GM19468 (cell line): ENCODE measurements around the gene GPATCH1.

Experiments used
- ATAC-seq: cut with Tn5 transposase; IDR thresholded peaks from one replicate; pipeline ENCODE4 v1.9.1; 2021; ENCODE audit warnings: mild to moderate bottlenecking, moderate library complexity, moderate number of reproducible peaks; ENCODE audit not compliant: unreplicated experiment; ENCODE audit errors: extremely low read depth

The GPATCH1 gene

DNA sequence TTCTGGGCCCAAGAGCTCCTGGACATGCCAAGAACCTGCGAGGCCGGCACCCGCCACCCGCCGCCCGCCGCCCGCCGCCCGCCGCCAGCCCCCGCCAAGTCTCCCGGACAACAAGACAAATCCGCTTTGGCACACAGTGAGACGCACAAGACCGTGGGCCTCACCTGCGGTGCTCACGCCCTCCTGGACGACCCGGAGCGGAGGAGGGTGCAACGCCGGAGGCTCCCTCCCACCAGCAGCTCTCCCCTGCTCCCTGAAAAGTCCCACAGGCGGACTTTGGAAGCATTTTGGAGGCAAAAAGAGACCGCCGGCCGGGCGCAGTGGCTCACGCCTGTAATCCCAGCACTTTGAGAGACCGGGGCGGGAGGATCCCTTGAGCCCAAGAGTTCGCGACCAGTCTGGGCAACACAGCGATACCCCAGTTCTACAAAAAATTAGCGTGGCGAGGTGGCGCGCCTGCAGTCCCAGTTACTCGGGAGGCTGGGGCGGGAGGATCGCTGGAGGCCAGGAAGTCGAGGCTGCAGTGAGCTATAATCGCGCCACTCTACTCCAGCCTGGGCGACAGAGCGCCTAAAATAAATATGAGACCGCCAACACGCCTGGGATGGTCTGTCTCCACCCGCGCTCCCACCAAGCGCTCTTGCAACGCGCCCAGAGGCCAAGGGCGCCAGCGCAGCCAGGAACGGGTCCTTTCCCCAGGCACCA lies 17.1 kb upstream of the GPATCH1 start:
- no peak for ATAC-seq

DNA sequence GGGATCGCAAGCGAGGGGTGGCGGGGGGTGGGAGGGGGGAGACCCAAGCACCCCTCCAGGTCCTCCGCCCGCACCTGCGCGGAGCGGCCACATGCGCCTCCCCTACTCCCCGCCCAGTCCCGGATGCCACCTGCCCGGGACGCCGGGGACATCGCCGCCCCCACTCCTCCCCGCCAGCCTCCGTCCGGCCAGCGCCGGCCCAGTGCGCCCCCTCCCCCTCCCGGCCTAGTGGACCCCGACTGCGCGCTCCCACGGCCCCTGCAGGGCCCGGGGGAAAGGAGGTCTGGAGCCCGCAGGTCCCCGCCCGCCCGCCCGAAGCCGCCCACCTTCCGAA lies 16.6 kb upstream of the GPATCH1 start:
- no peak for ATAC-seq

DNA sequence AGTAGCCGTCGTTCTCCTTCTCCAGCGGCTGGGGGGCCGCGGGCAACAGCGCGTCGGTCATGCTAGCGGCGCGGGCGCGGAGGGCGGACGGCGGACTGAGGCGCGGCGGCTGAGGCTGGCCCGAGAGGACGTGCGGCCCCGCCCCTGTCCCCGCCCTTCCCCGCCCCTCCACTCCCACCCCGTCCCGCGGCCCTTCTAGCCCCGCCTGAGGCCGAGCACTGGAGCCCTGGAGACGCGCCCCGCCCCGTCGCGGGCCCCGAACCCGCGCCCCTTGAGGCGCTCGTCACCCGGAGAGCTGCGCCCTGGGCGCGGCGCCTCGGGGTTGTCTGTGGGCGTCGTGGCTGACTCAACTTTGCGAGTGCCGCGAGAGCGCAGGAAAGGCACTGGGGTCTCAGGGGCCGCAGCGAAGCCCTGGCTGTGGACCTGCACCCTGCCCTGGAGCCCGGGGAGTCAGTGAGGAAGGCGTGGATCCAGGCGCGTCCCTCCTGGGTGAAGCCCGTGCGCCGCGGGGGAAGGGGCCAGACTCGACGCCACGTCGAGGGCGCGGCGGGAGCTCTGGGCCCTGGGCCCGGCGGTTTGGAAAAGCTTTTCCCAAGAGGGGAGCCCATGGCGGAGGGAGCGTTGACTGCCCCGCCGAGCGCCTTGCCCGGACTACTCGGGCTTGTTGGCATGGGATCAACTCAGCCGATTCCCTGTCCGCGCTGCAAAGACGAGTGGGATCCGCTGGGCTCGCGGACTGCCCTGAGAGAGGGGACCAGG lies 16.0 kb upstream of the GPATCH1 start, which contains the start of gene RHPN2:
Gene RHPN2 (minus strand): TSS at position 97 of the 759 bp plus-strand sequence. CDS start 36 bp downstream, at position 61.
- no peak for ATAC-seq

DNA sequence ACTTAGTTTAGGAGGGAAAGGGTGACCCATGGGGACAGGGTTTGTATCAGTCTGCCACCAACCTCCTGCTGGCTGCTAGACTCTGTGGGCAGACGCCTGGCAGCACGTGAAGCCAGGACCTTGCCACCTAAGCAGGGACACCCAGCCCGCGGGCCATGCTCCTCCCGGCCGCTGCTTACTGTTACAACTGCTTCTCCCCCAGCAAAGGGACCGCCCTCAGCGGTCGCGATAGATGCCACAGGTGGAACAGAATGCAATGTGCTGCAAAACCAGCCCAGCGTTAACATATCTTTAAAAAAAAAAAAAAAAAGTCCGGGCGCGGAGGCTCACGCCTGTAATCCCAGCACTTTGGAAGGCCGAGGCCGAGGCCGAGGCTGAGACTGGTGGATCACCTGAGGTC lies 14.4 kb upstream of the GPATCH1 start:
- no peak for ATAC-seq

DNA sequence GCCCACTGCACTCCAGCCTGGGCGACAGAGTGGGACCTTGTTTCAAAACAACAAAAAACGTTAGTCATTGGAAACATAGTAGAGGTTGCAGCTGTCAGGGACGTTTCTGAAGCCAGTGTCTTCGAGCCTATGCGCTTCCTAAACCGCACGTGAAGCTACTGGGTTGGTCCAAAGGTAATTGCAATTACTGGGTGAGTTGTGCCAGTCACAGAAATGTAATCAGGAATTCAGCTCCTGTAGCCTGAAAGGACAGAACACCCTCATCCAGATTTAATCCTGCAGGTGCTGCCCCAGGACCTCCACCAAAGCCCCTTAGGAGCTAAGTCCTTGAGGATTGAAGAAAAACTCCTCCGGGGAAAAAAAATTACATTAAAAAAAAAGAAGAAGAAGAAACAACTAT lies 13.9 kb upstream of the GPATCH1 start:
- ATAC-seq = no peak

DNA sequence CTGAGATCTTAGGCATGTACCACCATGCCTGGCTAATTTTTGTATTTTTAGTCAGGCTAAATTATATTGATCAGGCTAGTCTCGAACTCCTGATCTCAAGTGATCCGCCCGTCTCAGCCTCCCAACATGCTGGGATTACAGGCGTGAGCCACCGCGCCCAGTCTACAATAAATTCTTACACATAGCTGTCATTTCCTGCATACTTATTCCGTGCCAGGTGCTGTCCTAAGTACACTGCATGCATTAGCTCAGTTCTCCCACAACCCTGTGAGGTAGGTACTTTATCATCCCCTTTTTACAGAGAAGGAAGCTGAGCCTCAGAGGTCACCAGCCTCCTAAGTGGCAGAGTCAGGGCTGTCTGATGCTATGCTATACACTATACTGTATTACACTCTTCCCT lies 9.1 kb upstream of the GPATCH1 start:
- no peak for ATAC-seq

DNA sequence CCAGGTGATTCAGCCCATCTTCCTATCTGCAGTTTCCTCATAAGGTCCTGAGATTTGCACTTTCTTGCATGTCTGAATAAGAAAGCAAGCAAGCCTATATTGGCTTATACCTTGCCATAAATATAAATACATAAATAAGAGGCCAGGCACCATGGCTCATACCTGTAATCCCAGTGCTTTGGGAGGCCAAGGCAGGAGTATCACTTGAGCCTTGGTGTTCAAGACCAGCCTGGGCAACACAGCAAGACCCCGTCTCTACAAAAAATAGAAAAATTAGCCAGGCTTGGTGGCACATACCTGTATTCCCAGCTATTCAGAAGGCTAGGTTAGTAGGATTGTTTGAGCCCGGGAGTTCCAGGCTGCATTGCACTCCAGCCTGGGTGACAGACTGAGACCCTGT lies 5.5 kb upstream of the GPATCH1 start:
- ATAC-seq = no peak

DNA sequence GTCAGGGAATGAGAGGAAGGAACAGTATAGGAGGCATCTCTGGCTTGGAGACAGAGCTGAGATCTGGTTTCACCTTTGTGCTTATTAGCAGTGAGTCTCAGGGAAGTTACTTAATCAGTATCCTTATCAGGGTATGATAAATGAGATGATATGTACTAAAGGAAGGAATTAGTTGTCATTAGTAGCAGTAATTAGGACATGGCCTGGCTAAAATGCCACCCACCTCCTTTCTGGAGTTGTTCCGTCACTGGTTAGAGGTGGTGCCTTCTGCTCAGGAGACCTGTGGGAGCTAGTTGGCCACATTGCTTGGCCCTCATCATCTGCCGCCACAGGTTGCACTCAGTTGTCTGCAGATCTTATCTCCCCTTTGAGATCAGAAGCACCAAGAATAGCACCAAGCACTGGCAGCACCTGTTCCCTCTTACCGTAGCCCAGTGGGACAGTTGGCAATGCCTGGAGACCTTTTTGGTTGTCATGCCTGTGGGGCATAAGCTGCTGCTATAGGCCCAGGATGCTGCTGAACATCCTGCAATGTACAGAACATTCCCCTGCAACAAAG lies 4.7 kb downstream of the GPATCH1 start:
- ATAC-seq = no peak

DNA sequence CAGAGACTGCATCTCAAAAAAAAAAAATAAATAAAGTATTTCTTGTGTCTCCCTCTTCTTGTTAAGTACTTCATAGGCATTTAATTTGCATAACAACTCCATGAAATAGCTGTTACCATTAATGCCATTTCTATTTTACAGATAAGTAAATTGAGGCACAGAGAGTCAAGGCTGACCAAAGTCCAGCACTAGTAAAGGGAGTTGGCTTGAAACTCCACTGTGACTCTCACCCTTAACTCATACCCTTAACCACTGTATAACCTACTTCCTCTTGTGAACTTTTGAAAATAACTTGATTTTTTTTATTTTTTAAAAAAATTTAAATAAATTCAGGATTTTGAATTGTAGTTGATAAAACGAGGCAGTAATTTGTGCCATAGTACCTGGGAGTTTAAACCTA lies 6.0 kb downstream of the GPATCH1 start:
- no peak for ATAC-seq

DNA sequence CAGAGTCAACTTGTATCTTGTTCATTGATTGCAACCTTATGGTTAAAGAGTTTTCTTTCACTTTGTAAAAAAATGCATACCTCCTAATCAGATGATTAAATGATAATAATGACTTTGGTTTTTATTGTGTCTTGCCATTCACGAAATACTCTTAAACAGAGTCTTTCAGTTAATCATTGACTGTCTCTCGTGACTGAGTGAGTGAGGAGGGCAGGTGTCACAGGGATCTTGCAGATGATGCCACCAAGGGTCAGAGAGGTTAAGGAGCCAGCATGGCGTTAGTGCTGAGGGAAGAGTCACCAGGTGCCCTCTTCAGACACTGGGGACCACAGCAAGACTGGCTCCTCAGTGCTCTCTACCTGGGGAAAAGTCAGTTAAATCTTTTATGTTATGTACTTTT lies 8.0 kb downstream of the GPATCH1 start:
- ATAC-seq = no peak

DNA sequence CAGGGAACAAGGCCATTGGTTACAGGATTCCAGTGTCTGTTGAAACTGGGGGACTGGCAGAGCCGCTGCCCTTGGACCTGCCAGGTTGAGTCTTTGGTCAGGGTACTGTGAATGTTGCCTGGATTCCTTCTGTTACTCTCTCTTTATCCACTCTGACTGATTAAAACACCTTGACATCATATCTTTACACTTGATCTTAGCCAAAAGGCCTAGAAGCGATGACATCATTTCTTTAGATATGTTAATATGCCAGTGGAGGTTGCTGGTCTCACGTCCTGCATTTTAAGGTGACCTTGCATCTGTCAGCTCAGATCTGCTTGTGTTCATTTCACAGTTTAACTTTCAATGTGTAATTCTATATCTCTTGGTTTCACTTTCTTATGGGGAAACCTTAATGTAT lies 9.2 kb downstream of the GPATCH1 start:
- no peak for ATAC-seq

DNA sequence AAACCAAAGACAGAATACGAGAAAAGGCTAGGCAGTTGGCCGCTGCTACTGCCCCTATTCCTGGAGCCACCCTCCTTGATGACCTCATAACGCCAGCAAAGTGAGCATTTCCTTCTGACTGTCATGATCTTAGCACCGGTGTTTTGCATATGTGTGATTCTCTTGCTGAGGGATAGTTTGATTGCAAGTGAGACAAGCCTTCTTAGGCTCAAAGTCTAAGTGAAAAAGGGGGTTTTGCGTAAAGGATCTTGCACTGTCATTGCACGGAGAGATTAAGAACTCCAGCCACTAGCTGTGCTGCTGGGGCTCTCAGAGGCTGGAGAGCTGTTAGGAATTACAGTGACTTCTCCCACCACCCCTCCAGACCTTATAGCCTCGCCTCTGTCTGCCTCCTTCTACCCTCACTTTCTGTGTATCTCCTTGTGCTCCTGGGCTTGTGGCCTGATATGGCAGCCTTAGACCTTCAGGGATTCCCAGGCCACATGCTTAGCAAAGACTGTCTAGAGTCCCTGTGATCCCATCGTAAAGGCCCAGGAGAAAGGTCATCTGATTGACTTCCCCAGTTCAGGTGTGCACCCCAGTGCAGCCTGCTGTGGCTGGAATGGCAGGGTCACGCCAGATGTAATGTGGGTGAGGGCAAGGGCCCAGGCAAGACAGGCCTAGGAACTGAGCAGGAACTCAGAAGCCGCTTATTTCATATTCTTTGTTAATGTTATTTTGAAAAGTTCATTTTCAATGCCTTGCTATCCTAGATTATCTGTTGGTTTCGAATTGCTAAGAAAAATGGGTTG lies 12.6 kb downstream of the GPATCH1 start:
- no peak for ATAC-seq

DNA sequence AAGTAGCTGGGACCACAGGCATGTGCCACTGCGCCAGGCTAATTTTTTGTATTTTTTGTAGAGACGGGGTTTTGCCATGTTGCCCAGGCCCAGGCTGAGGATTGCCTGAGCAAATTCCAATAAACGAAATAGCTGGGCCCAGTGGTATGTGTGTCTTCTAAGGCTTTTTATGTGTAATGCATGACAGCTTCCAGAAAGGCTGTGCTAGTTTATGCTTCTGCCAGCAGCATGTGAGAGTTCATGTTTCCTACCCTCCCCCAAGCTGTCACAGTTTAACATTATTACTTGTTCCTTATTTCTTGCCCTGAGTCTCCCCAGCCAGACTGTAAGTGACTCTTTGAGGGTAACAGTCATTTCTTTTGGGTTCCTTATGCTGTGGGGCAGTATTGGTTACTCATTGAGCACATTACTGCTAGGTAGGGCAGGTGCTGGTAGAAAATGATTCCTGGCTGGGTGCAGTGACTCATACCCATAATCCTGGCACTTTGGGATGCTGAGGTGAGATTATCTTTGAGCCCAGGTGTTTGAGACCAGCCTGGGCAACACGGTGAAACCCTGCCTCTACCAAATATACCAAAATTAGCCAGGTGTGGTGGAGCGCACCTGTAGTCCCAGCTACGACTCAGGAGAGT lies 13.6 kb downstream of the GPATCH1 start:
- no peak for ATAC-seq

DNA sequence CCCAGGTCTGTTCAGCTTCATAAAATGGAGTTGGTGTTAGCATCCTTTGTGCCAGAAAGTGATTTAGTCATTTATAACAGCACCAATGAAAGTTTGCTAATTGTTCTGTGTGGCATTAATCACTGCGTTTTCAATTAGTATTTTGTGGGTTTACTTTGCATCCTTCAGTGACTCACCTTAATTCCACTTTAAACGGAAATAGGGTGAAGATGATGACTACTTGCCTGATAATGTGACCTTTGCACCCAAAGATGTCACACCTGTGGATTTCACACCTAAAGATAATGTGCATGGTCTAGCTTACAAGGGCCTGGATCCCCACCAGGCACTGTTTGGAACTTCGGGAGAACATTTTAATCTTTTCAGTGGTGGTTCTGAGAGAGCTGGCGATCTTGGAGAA lies 15.0 kb downstream of the GPATCH1 start:
- no peak for ATAC-seq

DNA sequence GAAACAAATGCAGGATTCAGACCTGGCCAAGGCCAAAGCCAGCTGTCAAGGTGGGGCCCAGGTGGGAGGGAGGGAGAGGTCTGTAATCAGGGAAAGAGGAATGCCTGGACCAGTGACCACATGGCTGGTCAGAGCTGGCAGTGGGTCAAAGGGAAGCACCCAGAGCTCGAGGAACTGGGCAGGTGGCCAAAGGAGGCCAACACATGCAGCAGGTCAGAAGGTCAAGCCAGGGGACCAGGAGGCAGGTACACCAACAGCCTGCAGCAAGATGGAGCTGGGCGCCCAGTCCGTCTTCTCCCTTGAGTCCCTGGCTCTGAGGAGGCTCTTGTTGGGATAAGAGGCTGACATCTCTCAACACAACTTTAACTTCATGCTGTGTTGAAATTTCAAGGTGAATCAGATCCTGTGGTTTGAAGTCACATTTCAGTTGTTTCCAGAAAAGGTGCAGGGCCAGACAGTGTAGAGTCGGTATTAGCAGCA lies 17.1 kb downstream of the GPATCH1 start:
- no peak for ATAC-seq

DNA sequence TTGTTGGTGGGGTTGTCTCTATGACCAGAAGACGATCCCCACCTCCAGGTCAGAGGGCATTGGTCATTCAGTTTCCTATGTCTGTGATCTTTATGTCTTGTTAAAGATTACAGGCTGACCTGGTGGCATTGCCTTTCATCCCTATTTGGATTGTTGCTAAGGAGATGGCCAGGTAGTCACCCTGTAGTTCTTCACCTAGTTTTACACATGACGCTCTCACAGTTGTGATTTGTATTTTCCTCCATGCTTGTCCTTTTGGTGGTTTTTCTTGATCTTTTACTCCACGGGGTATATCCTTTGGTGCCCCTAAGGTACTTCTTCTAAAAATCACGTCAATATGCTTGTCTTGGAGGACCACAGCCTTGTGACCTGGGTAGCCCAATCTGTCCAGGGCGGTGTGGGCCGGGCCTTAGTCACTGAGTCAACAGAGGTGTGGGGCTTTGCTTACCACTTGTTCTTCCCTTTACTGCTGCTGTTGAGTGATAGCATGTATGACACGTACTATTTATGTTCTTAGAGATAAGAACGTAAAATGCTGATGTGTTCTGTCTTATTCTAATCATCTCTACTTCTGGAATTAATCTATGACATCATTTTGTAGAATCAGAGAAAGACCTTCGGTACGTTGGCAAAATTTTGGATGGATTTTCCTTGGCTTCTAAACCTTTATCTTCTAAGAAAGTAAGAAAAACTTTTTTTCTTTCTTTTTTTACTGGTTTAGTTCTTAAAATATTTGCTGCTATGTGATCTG lies 20.1 kb downstream of the GPATCH1 start:
- ATAC-seq = no peak

DNA sequence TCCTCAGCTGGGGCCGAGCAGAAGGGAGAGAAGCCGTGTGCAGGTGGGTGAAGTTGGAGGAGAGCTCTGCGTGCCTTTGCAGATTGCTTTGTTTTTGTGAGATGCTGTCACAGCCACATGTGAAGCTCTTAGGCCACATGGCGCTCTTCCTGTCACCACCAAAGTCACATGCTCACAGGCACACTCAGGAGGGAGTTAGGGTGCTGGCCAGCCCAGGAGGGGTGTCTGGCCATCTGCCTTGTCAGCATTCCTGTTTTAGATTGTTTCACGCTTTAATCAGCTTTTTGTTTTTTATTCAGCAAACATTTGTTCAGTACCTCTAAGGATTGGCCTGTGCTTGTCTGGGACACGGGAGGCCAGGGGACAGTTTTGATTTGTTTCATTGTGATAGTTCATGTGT lies 21.9 kb downstream of the GPATCH1 start:
- ATAC-seq = no peak

DNA sequence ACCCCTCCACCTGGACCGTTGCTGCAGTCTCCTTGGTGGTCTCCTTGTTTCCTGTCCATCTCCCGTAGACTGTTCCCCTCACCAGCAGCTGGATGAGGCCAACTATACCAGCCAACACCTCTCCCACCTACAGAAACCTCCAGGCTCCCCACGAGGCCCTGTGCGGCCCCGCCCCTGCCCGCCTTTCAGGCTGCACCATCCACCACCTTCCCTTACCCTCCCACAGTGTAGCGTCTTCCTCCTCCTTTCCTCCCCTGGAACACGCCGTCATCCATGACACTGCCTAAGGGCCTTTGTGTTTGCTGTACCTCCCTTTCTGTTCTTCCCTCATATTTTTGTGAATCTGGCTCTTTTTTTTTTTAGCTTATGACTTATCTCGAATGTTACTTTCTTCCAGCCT lies 27.2 kb downstream of the GPATCH1 start:
- no peak for ATAC-seq

DNA sequence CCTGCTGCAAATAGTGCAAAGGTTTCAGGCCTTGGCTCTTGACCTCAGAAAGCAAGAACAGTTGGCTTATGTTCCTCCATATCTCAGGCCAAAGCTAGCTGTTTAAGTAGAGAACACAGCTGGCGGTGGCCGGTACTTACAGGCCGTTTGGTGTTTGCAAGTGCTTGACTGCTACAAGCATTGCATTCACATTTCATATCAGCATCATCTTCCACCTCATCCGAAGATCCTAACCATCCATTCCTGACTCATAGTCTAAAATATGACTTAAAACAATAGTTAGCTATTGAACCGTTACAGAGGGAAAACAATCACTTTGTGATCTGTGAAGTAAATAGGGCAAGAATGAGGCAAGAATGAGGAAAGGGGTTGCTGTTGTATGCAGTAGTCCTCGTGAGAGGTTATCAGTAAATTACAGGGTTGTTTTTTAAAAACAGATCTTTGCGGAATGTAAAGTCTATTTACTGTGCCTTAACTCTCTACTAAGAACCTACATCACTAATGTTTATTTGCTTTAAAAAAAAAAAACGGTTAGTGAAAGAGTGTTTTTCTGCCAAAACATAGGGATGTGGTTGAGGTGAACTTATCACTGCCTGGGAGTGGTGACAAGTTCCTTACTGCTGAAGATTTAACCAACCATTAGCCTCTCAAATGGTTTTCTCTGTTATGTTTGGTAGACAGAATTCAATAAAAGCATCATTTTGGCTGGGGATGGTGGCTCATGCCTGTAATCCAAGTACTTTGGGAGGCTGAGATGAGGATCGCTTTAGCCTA lies 29.3 kb downstream of the GPATCH1 start:
- no peak for ATAC-seq
